Right cardiac atrium (tissue), 5 donors: Measurements from ENCODE around the gene SPAG5. TPM values are rescaled to one million over a fixed set of nuclear protein-coding genes. Genes with fewer than 3 reads are reported as not detected.
"Not testable (repeated sequence)": the region's sequence is repeated elsewhere in the genome, so short reads cannot be mapped to it uniquely, and the experiment has no call there.

Experiments
- ATAC-seq, 2 donors: fragments of 200-7000 bp; cut with Tn5 transposase; one replicate each; pipeline versions ENCODE4 v1.8.0 to v1.9.1; 2020; ENCODE audit warnings: moderate library complexity in 2 of 2, mild to moderate bottlenecking in 1 of 2
- DNase-seq, 3 donors: peaks; one replicate each; pipeline ENCODE4 v3.0.0-alpha.2; 2020
- H3K27ac ChIP-seq: one replicate; pipeline ENCODE4 v1.5.1; 2013; ENCODE audit warnings: mild to moderate bottlenecking, low read length, control low read depth, moderate library complexity
- H3K27me3 ChIP-seq: one replicate; pipeline ENCODE4 v1.6.1; 2013; ENCODE audit not compliant: control insufficient read depth, insufficient read depth
- H3K4me1 ChIP-seq: one replicate; pipeline ENCODE4 v1.6.1; 2013; ENCODE audit warnings: low read length; ENCODE audit not compliant: control insufficient read depth, insufficient read depth
- H3K4me3 ChIP-seq: one replicate; pipeline ENCODE4 v1.5.1; 2013; ENCODE audit warnings: low read length, control low read depth
- H3K9me3 ChIP-seq: one replicate; pipeline ENCODE4 v1.6.1; 2013; ENCODE audit warnings: low read length; ENCODE audit not compliant: control insufficient read depth
- whole genome bisulfite sequencing: extraction: QIAGEN DNeasy Blood & Tissue Kit; methylation state at CpG from one replicate; pipeline ENCODE4 v1.1.7; 2013; 5-methylcytosine and 5-hydroxymethylcytosine counted together
- intact Hi-C, 4 donors: fragments of 100-400 bp; cut with DNase I; formaldehyde crosslinking; loops; one replicate each; pipeline versions ENCODE4 v1.11.0 to v1.14.0; 2022 to 2023
- polyA plus RNA-seq: library from polyadenylated mRNA; stranded (reverse); fragments of 200-250 nt; gene quantifications from one replicate; pipeline ENCODE4 v1.2.3, GENCODE V29; 2013
- total RNA-seq, 4 donors: library from RNA; stranded (reverse); fragmentation: NEBNext Ultra II Directional; extraction: Animal tissue kit (Norgen Biotek cat#: 25700); gene quantifications; one replicate each; pipeline ENCODE4 v1.2.1, GENCODE V29; 2021
- donor health status: healthy with polysubstance abuse.
- donor health status: DM: no; HTN: yes; CAD: no.
- donor health status: DM: no; HTN: no; CAD: no.
- donor health status: DM: no; HTN: yes; CAD: no; lungs with severe emphysema.
- donor health status: DM: yes; HTN: yes; CAD: no.

SPAG5 gene
- total and polyA plus RNA-seq, 5 donors: 0.81 to 2.7 (median 1.4) TPM

GRCh38 chr17:28610376-28610775 lies 11.6 kb upstream of the SPAG5 start:
- H3K4me3 ChIP-seq: no peak overlapping the region
- H3K27me3 ChIP-seq: no peaks in the 10 kb centered on the region
- H3K4me1 ChIP-seq: no peaks in the 10 kb centered on the region
- ATAC-seq (no peak), DNase-seq (no peak)
- 83% methylated on average over 8 of the region's 8 CpGs for WGBS
- intact Hi-C loops: loop anchor here in 3 of 4 donors (5.0 to 10.0 kb wide), 4 partner anchors 58 to 113 kb away; partner anchors contain the start of gene UNC119 (in 1 of the 3)
- H3K9me3 ChIP-seq: no peaks in the 10 kb centered on the region
- no peak overlapping the region for H3K27ac ChIP-seq

DNA sequence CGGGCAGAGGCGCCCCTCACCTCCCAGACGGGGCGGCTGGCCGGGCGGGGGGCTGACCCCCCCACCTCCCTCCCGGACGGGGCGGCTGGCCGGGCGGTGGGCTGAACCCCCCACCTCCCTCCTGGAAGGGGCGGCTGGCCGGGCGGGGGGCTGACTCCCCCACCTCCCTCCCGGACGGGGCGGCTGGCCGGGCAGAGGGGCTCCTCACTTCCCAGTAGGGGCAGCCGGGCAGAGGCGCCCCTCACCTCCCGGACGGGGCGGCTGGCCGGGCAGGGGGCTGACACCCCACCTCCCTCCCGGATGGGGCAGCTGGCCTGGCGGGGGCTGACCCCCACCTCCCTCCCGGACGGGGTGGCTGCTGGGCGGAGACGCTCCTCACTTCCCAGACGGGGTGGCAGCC lies 5.2 kb upstream of the SPAG5 start:
- H3K4me1 ChIP-seq, H3K4me3 ChIP-seq, H3K27me3 ChIP-seq, H3K27ac ChIP-seq, DNase-seq, intact Hi-C loops, ATAC-seq, H3K9me3 ChIP-seq: not testable (repeated sequence)
- 93% methylated on average over 26 of the region's 31 CpGs for WGBS

DNA sequence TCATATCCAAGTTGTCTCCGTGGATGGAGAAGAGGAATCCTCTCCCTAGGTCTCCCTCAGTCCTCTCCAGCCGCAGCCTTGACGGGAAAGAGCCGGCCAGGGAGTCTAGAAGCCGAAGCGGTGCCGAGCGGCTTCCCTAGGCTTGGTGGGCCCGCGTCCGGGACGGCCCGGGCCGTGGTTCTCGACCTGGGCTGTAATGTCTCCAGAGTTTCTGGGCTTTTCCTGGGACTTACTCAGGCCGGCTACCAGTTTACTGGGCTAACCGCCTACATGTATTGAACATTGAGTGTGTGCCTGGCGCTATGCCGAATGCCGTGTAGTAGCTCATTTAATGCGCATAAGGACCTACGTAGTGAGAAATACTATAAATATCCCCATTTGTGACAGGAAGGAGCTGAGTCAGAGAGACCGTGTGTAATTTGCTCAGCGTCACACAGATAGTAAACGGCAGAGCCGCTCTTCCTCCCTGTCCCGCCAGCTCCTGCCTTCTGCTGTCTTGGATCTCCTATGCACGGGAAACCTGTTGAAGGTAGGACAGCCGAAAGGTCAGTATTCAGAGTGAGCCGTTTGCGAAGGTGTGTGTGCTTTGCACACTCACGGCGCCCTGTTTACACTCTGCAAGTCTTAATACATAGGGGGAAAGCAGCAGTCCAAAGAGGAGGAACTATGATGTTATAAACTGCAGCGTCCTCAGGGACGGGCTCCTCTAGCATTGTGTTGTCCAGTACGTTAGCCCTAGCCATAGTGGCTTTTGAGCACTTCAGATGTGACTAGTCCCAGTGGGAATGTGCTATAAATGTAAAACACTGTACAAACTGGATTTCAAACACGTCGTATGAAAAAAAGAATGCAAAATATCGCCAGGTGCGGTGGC lies 723 bp upstream of the SPAG5 start:
- DNase-seq: peak; percentile 71 to 84 (median 78)
- Histone ChIP-seq H3K27ac (peak overlapping the region; percentile 95), H3K27me3 (no peaks in the 10 kb centered on the region), H3K4me1 (no peaks in the 10 kb centered on the region), H3K4me3 (peak overlapping the region; percentile 81), H3K9me3 (no peaks in the 10 kb centered on the region)
- intact Hi-C loops: loop anchor here in 1 of 4 donors (5.0 kb wide), 1 partner anchor 52 kb away; no protein-coding TSS in a partner anchor
- 9% methylated on average over 40 of the region's 40 CpGs for WGBS
- ATAC-seq: peak; percentile 74 to 81

GRCh38 chr17:28598389-28598788 lies 436 bp downstream of the SPAG5 start:
- ATAC-seq: no peak
- peak overlapping the region; percentile 81 for H3K4me3 ChIP-seq
- WGBS: 3% methylated on average over 17 of the region's 17 CpGs
- H3K4me1 ChIP-seq: no peaks in the 10 kb centered on the region
- no peak overlapping the region for H3K27ac ChIP-seq
- DNase-seq: no peak
- no peaks in the 10 kb centered on the region for H3K27me3 ChIP-seq
- intact Hi-C loops: loop anchor here in 1 of 4 donors (5.0 kb wide), 1 partner anchor 51 kb away; no protein-coding TSS in a partner anchor
- H3K9me3 ChIP-seq: no peaks in the 10 kb centered on the region

- Histone ChIP-seq H3K27ac (no peak overlapping the region), H3K9me3 (no peaks in the 10 kb centered on the region), H3K4me1 (no peaks in the 10 kb centered on the region), H3K4me3 (no peak overlapping the region), H3K27me3 (no peaks in the 10 kb centered on the region)
- no peak for ATAC-seq
- DNase-seq: no peak
- WGBS: 39% methylated on average over 5 of the region's 5 CpGs
- intact Hi-C loops: loop anchor here in 1 of 4 donors (5.0 kb wide), 1 partner anchor 50 kb away; no protein-coding TSS in a partner anchor
Measured at GRCh38 chr17:28597606-28598383, 1.0 kb downstream of the SPAG5 start.

GRCh38 chr17:28592260-28592659 lies 6.6 kb downstream of the SPAG5 start:
- intact Hi-C loops: no loop called here
- DNase-seq (no peak), ATAC-seq (no peak)
- no peaks in the 10 kb centered on the region for H3K4me1 ChIP-seq
- no peaks in the 10 kb centered on the region for H3K27me3 ChIP-seq
- H3K27ac ChIP-seq: no peak overlapping the region
- H3K4me3 ChIP-seq: no peak overlapping the region
- no peaks in the 10 kb centered on the region for H3K9me3 ChIP-seq
- WGBS: 90% methylated on average over 4 of the region's 4 CpGs

GRCh38 chr17:28585851-28586250 lies 13.0 kb downstream of the SPAG5 start:
- ATAC-seq (no peak), DNase-seq (no peak)
- no peaks in the 10 kb centered on the region for H3K4me1 ChIP-seq
- H3K27ac ChIP-seq: no peak overlapping the region
- intact Hi-C loops: no loop called here
- WGBS: 76% methylated on average over 3 of the region's 3 CpGs
- no peaks in the 10 kb centered on the region for H3K27me3 ChIP-seq
- no peaks in the 10 kb centered on the region for H3K9me3 ChIP-seq
- H3K4me3 ChIP-seq: no peak overlapping the region

- no peaks in the 10 kb centered on the region for H3K4me1 ChIP-seq
- WGBS: 94% methylated on average over 3 of the region's 3 CpGs
- ATAC-seq (no peak), DNase-seq (no peak)
- no peaks in the 10 kb centered on the region for H3K27me3 ChIP-seq
- no peak overlapping the region for H3K4me3 ChIP-seq
- H3K9me3 ChIP-seq: no peaks in the 10 kb centered on the region
- intact Hi-C loops: no loop called here
- no peak overlapping the region for H3K27ac ChIP-seq
Measured at GRCh38 chr17:28584434-28584833, 14.4 kb downstream of the SPAG5 start.

DNA sequence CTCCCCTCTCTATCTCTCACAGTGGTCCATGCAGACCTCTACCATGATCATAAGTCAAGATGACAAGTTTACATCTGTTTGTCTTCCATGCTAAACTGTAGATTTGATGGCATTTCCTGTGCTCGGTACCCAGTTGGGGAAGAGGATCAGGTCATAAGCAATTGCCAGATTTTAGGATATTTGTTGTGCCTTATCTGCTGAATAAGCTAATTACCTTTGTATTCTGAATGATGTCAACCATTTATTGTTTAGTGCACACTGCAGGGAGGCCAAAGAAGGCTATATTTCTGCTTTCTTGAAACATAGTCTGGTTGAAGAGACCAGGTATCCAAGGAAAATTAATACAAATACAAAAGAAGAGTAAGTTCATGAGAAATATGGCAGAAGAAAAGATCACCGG lies 16.3 kb downstream of the SPAG5 start:
- no peaks in the 10 kb centered on the region for H3K9me3 ChIP-seq
- WGBS: 95% methylated on average over 2 of the region's 2 CpGs
- no peaks in the 10 kb centered on the region for H3K4me1 ChIP-seq
- no peak overlapping the region for H3K4me3 ChIP-seq
- no peak for ATAC-seq
- intact Hi-C loops: no loop called here
- H3K27ac ChIP-seq: no peak overlapping the region
- no peak for DNase-seq
- no peaks in the 10 kb centered on the region for H3K27me3 ChIP-seq

DNA sequence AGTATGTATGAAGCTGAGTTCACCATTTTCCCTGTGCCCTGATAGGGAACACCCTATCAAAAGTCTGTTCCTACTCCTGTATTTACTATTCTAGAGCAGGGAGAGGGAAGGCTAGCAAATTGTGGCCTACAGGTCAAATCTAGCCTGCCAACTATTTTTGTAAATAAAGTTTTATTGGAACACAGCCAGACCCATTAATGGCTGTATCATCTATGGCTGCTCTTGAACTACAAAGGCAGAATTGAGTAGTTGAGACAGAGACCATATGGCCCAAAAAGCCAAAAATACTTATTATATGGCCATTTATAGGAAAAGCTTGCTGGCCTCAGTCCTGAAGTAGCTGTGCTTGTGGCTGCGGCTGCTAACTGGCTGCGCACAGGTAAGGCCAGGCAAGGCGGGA lies 17.9 kb downstream of the SPAG5 start:
- Histone ChIP-seq H3K9me3 (no peaks in the 10 kb centered on the region), H3K4me3 (no peak overlapping the region), H3K4me1 (no peaks in the 10 kb centered on the region), H3K27ac (no peak overlapping the region), H3K27me3 (no peaks in the 10 kb centered on the region)
- intact Hi-C loops: no loop called here
- 100% methylated on average over 3 of the region's 3 CpGs for WGBS
- ATAC-seq (no peak), DNase-seq (no peak)

GRCh38 chr17:28579526-28579925 lies 19.3 kb downstream of the SPAG5 start:
- no peak overlapping the region for H3K4me3 ChIP-seq
- 89% methylated on average over 4 of the region's 4 CpGs for WGBS
- no peaks in the 10 kb centered on the region for H3K9me3 ChIP-seq
- no peaks in the 10 kb centered on the region for H3K27me3 ChIP-seq
- H3K27ac ChIP-seq: no peak overlapping the region
- H3K4me1 ChIP-seq: no peaks in the 10 kb centered on the region
- intact Hi-C loops: no loop called here
- DNase-seq (no peak), ATAC-seq (no peak)
